Head of caudate nucleus (tissue), 42 donors: Measurements from ENCODE around the gene AP1B1.

Source experiments
- DNase-seq, 42 donors: peaks; one replicate each; pipeline versions ENCODE4 v3.0.0 to v3.0.0-alpha.2; 2020 to 2021; ENCODE audit warnings: mixed read lengths in 7 of 42
- intact Hi-C: fragments of 100-400 bp; cut with DNase I; formaldehyde crosslinking; loops from one replicate; pipeline ENCODE4 v1.15.0; 2022

AP1B1 gene

GRCh38 chr22:29325785-29326315 lies 62.5 kb downstream of the AP1B1 start:
- DNase-seq, result no peak
- intact Hi-C loops, result no loop called here

GRCh38 chr22:29325356-29325755 lies 63.0 kb downstream of the AP1B1 start:
- intact Hi-C loops, result no loop called here
- DNase-seq, result no peak

DNA sequence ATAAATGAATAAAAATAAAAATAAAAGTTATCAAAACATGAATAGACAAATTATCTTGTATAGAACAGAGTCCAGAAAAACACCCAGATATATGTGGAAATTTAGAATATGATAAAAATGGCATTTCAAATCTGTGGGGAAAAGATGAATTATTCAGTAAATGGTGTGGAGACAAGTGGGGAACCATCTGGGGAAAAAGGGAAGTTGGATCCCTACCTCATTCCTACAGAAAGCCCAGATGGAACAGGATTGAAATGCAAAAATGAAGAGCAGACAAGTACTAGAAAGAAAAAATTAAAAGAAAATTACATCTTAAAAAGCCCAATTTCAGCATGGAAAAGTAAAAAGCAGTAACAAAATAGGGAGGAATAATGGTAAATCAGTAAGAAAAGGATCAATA lies 64.7 kb downstream of the AP1B1 start:
- intact Hi-C loops, result no loop called here
- no peak for DNase-seq

- no peak for DNase-seq
- intact Hi-C loops, result no loop called here
Measured at GRCh38 chr22:29320546-29320945, 67.8 kb downstream of the AP1B1 start.

- no peak for DNase-seq
Measured at GRCh38 chr22:29319072-29319471, 69.3 kb downstream of the AP1B1 start.

GRCh38 chr22:29317827-29318454 lies 70.4 kb downstream of the AP1B1 start:
- intact Hi-C loops, result no loop called here
- no peak for DNase-seq

More at GRCh38 chr22:29319072-29319471, 69.3 kb downstream of the AP1B1 start:
- intact Hi-C loops, result no loop called here

DNA sequence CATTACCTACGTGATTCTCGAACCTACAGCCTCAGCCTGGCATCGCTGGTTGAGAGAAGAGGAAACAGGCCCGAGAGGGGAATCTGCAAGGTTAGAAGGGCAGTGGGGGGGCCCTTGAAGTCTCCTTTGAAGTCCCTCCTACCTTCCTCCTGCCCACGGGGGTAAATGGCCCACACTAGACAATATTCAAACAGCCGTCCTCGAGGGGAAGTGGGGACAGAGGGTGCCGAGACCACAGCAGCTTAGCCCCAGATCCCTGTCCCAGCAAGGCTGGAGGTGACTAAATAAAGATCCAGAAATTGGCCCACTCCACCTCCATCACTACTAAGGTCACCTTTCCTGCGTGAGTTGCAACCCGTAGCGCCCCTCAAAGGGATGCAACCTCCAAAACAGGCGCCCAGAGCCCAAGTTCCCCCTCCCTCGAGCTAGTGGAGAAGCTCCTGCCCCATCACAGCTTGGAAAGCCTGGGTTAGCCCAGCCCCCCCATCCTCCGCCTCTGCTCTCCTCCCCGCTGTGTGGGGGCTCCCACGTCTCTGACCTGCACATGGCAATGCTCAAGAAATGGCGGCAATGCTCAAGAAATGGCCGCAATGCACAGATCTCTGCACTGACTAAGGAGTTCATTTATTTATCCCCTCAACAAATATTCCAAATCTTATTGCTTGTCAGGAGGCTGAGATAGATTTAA lies 72.1 kb downstream of the AP1B1 start:
- intact Hi-C loops, result no loop called here
- no peak for DNase-seq

DNA sequence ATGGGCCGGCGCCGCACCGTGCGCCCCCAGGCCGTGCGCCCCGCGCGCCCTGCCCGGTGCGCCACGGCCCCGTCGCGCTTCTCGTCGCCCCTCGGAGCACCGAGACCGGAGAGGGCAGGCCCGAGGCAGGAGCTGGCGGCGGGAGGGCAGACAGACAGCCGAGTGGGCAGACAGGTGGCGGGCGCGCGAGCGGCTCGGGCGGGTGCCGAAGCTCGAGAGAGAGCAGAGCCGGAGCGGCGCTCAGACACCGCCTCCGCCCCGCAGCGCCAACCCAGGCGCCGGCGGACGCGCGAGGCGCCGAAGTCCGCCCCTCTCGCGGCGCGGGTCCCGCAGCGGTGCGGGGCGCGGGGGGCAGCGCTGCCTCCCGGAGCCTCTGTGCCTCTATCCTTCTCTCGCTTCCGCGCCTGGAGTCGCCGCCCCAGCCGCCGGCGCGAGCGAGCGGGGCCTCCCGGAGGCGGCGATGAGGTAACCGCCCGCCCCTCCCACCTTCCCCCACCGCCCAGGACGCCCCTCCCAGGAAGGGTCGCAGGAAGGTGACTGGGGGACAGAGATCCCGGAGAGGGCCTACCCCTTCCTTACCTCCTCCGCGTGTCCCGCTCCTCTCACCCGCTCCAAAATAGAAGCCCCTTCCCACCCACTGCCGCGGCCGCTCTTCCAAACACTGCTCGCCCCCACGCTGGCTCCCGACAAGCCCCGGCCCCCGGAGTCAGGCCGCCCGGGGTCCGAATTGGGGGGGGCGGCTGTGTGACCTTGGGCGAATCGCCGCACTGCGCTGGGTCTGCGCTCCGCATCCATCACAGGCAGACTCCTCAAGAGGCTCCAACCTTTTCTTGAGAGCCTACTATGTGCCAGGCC lies 72.9 kb downstream of the AP1B1 start, which contains the start of gene RASL10A:
Gene RASL10A (minus strand): TSS at position 412 of the 855 bp plus-strand sequence. CDS start 451 bp downstream, outside the sequence.
- intact Hi-C loops, result no loop called here

DNA sequence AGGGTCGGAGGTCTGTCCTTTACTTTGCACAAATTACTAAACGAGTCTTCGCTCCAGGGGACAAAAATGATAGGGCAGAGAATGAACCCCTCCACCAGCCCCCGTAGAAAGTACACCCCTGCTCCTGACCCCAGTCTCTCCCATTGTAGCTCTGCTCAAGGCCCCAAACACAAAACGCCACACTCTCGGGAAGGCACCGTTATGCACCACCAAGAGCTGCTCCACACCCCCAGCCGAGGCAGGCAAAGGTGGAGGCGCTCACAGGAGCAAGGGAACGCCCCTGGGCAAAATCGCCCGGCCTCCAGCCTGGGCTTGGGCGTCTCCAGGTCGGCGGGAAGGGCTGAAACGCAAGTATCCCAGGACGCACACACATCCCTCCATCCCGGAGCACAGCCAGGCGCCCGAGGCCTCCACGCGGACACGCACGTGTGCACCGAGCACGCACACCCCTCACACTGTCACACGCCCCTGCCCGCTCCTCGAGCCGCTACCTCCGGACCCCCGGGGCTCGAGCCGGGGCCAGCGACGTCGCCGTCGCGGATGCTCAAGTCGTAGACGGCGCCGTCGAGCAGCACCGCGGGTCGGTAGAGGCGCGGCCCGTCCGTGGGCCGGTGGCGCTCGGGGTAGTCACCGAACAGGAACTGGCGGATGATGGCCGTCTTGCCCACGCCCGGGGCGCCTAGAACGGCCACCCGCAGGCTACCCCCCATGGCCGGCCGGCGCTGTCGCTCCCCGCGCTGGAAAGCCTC lies 73.7 kb downstream of the AP1B1 start:
- intact Hi-C loops, result loop anchor here (5.0 kb wide), 1 partner anchor 33 kb away; no protein-coding TSS in a partner anchor

More for the DNA sequence above, 72.9 kb downstream of the AP1B1 start, which contains the start of gene RASL10A:
- peak in 7 of 42 donors; percentile 25 to 65 (median 50) for DNase-seq

GRCh38 chr22:29313576-29314466 lies 74.5 kb downstream of the AP1B1 start:
- DNase-seq, result peak in 3 of 42 donors; percentile 2 to 30 (median 17)
- intact Hi-C loops, result loop anchor here (5.0 kb wide), 1 partner anchor 33 kb away; no protein-coding TSS in a partner anchor

More for the DNA sequence above, 73.7 kb downstream of the AP1B1 start:
- peak in 2 of 42 donors; percentile 1 to 40 for DNase-seq

DNA sequence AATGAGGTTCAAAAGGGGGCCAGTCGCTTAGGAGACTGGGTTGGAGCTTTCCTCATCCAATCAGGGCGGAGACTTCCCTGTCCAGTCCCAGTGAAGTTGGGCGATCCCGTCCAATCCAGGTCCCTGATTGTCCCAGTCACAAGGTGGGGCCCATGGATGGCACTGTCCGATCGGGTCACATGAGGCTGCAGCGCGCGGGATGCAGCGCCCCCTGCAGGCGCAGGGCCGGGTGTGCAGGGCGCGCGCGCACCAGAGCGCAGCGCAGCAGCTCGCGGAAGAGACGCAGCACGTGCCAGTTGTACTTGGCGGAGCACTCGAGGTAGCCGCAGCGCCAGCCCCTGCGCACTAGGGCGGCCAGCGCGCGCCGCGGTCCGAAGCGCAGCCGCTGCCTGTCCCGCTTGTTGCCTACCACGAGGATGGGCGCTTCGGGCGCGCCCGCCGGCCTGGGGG lies 75.2 kb downstream of the AP1B1 start:
- intact Hi-C loops, result loop anchor here (5.0 kb wide), 1 partner anchor 34 kb away; no protein-coding TSS in a partner anchor
- DNase-seq, result peak in 10 of 42 donors; percentile 2 to 69 (median 40)

- DNase-seq, result peak in 8 of 42 donors; percentile 1 to 36 (median 18)
Measured at GRCh38 chr22:29312218-29313125, 75.9 kb downstream of the AP1B1 start.

DNA sequence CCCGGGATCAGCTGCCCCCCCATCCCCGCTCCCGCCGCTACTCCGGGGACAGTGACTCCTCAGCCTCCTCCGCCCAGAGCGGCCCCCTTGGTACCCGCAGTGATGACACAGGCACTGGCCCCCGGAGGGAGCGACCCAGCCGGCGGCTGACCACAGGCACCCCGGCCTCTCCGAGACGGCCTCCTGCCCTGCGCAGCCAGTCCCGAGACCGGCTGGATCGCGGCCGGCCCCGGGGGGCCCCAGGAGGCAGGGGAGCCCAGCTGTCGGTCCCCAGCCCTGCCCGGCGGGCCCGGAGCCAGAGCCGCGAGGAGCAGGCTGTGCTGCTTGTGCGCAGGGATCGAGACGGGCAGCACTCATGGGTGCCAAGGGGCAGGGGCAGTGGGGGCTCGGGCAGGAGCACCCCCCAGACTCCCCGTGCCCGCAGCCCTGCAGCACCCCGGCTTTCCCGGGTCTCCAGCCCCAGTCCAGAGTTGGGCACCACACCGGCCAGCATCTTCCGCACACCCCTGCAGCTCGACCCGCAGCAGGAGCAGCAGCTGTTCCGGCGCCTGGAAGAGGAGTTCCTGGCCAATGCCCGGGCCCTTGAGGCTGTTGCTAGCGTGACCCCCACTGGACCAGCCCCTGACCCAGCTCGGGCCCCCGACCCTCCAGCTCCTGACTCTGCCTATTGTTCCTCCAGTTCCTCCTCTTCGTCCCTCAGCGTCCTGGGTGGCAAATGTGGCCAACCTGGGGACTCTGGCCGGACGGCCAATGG lies 76.7 kb downstream of the AP1B1 start:
- intact Hi-C loops, result loop anchor here (5.0 kb wide), 1 partner anchor 36 kb away; no protein-coding TSS in a partner anchor
- peak in 10 of 42 donors; percentile 4 to 49 (median 32) for DNase-seq

More at GRCh38 chr22:29312218-29313125, 75.9 kb downstream of the AP1B1 start:
- intact Hi-C loops, result loop anchor here (5.0 kb wide), 1 partner anchor 35 kb away; no protein-coding TSS in a partner anchor

GRCh38 chr22:29310863-29311339 lies 77.5 kb downstream of the AP1B1 start:
- DNase-seq, result peak; percentile 85 to 98 (median 94)
- intact Hi-C loops, result loop anchor here (5.0 kb wide), 1 partner anchor 36 kb away; no protein-coding TSS in a partner anchor
